KMS-11 (cell line): ENCODE data around the gene KMT2D.

Experiments
- H2AFZ ChIP-seq: fragments of 200-600 bp; sonication (generic); 2 replicates; pipeline ENCODE4 v1.6.1; 2016; ENCODE audit warnings: antibody characterized with exemption, mixed run types, low read depth
- H3K27ac ChIP-seq: fragments of 200-600 bp; sonication (generic); 2 replicates; pipeline ENCODE4 v1.6.1; 2016; ENCODE audit warnings: mild to moderate bottlenecking, mixed run types
- H3K27me3 ChIP-seq: fragments of 200-600 bp; sonication (generic); 2 replicates; pipeline ENCODE4 v1.6.1; 2017; ENCODE audit warnings: mild to moderate bottlenecking, low read depth, mixed run types, moderate library complexity; ENCODE audit not compliant: insufficient read depth
- H3K36me3 ChIP-seq: fragments of 200-600 bp; sonication (generic); 2 replicates; pipeline ENCODE4 v1.6.1; 2017; ENCODE audit warnings: mild to moderate bottlenecking, mixed run types; ENCODE audit not compliant: insufficient read depth
- H3K4me1 ChIP-seq: fragments of 200-600 bp; sonication (generic); 2 replicates; pipeline ENCODE4 v1.6.1; 2016; ENCODE audit warnings: mild to moderate bottlenecking, low read depth, mixed run types; ENCODE audit not compliant: poor library complexity, severe bottlenecking
- H3K4me2 ChIP-seq: fragments of 200-600 bp; sonication (generic); 2 replicates; pipeline ENCODE4 v1.7.0; 2016; ENCODE audit warnings: mild to moderate bottlenecking, mixed run types
- H3K4me3 ChIP-seq: fragments of 200-600 bp; sonication (generic); IDR thresholded peaks from 2 replicates; pipeline ENCODE4 v1.6.1; 2017; ENCODE audit warnings: low read depth, low read length, mixed read lengths; ENCODE audit not compliant: insufficient read depth
- H3K79me2 ChIP-seq: fragments of 200-600 bp; sonication (generic); 2 replicates; pipeline ENCODE4 v1.6.1; 2016; ENCODE audit warnings: low read depth, mixed run types; ENCODE audit not compliant: insufficient read depth
- H3K9ac ChIP-seq: fragments of 200-600 bp; sonication (generic); 2 replicates; pipeline ENCODE4 v1.6.1; 2016; ENCODE audit warnings: mild to moderate bottlenecking, mixed run types
- H4K20me1 ChIP-seq: fragments of 200-600 bp; sonication (generic); 2 replicates; pipeline ENCODE4 v1.6.1; 2016; ENCODE audit warnings: mild to moderate bottlenecking, mixed run types; ENCODE audit not compliant: insufficient read depth
- CTCF ChIP-seq: fragments of 200-600 bp; sonication (generic); conservative IDR thresholded peaks from 2 replicates; pipeline ENCODE4 v1.6.1; 2017; ENCODE audit warnings: low read depth, mild to moderate bottlenecking, antibody characterized with exemption, low read length, moderate library complexity, mixed read lengths

Gene KMT2D

GRCh38 chr12:49050507-49051372 is 9.9 kb downstream of the KMT2D start:
- peaks cover 21% of the 10 kb centered on the region; the same call in 1 of the 2 replicates for H3K36me3 ChIP-seq

GRCh38 chr12:49049566-49050224 is 10.9 kb downstream of the KMT2D start:
- Histone ChIP-seq H3K9ac (no peak overlapping the region), H3K79me2 (peaks cover 3% of the 10 kb centered on the region; the same call in 1 of the 2 replicates), H3K27ac (no peak overlapping the region), H4K20me1 (no peaks in the 10 kb centered on the region), H3K4me3 (no peak overlapping the region), H3K27me3 (no peaks in the 10 kb centered on the region), H2AFZ (no peak overlapping the region), H3K4me2 (no peak overlapping the region), H3K36me3 (peaks cover 21% of the 10 kb centered on the region; the same call in 1 of the 2 replicates), H3K4me1 (no peaks in the 10 kb centered on the region)
- no peak for TF ChIP-seq CTCF

More at GRCh38 chr12:49050507-49051372, 9.9 kb downstream of the KMT2D start:
- Histone ChIP-seq H4K20me1 (peaks cover 6% of the 10 kb centered on the region), H3K79me2 (peaks cover 13% of the 10 kb centered on the region; the same call in 1 of the 2 replicates), H3K4me2 (no peak overlapping the region), H3K27me3 (no peaks in the 10 kb centered on the region), H3K27ac (no peak overlapping the region), H3K4me1 (peaks cover 3% of the 10 kb centered on the region), H3K9ac (no peak overlapping the region), H2AFZ (no peak overlapping the region), H3K4me3 (no peak overlapping the region)
- TF ChIP-seq CTCF = no peak

- no peaks in the 10 kb centered on the region for H3K4me1 ChIP-seq
- H2AFZ ChIP-seq = no peak overlapping the region
- H3K36me3 ChIP-seq = peaks cover 21% of the 10 kb centered on the region; the same call in 1 of the 2 replicates
- no peak overlapping the region for H3K4me3 ChIP-seq
- no peaks in the 10 kb centered on the region for H4K20me1 ChIP-seq
- TF ChIP-seq CTCF = no peak
- no peaks in the 10 kb centered on the region; the same call in 1 of the 2 replicates for H3K79me2 ChIP-seq
- no peak overlapping the region for H3K9ac ChIP-seq
- no peaks in the 10 kb centered on the region for H3K27me3 ChIP-seq
- no peak overlapping the region for H3K27ac ChIP-seq
- no peak overlapping the region for H3K4me2 ChIP-seq
Observed at GRCh38 chr12:49048953-49049352, 11.6 kb downstream of the KMT2D start.

GRCh38 chr12:49046129-49046895 is 14.3 kb downstream of the KMT2D start:
- peaks cover 20% of the 10 kb centered on the region; the same call in 1 of the 2 replicates for H3K36me3 ChIP-seq
- H3K4me3 ChIP-seq = no peak overlapping the region
- no peak overlapping the region for H3K27ac ChIP-seq
- TF ChIP-seq CTCF = no peak
- H4K20me1 ChIP-seq = no peaks in the 10 kb centered on the region
- H3K79me2 ChIP-seq = no peaks in the 10 kb centered on the region
- no peak overlapping the region for H3K4me2 ChIP-seq
- H3K9ac ChIP-seq = no peak overlapping the region
- no peaks in the 10 kb centered on the region for H3K4me1 ChIP-seq
- H2AFZ ChIP-seq = no peak overlapping the region
- no peaks in the 10 kb centered on the region for H3K27me3 ChIP-seq
